ENCODE data around the gene AFDN. TPM values are rescaled to one million over a fixed set of nuclear protein-coding genes. Genes with fewer than 3 reads are reported as not detected.

The AFDN gene
- total RNA-seq, 1 experiment from 2014 or later, result 107 TPM

- no TSS peak for BruUV-seq (replicated peaks)
- POLR2A ChIA-PET (ENCODE audit: low non-redundant PET), result no interaction called here
These were observed 176.1 kb downstream of the AFDN start for GRCh38 chr6:168002804-168003203.

GRCh38 chr6:168004023-168004422 is 177.3 kb downstream of the AFDN start:
- Histone ChIP-seq H3K4me3 (ENCODE audit: low read depth, low read length, poor library complexity, severe bottlenecking) (no peak overlapping the region), H3K27ac (ENCODE audit: low read depth, low read length, poor library complexity, severe bottlenecking) (no peak overlapping the region), H3K27me3 (replicated peaks; ENCODE audit: insufficient read depth, low read depth, low read length, poor library complexity) (no peaks in the 10 kb centered on the region), H3K4me1 (ENCODE audit: insufficient read depth, low read length, poor library complexity, severe bottlenecking) (peaks cover 10% of the 10 kb centered on the region), H3K9me3 (ENCODE audit: low read depth, low read length, poor library complexity, severe bottlenecking) (no peaks in the 10 kb centered on the region), H3K36me3 (ENCODE audit: insufficient read depth, low read length, poor library complexity, severe bottlenecking) (no peaks in the 10 kb centered on the region)
- peak; percentile 28 for DNase-seq (ENCODE audit: low spot score)
- no peak for TF ChIP-seq EZH2 (IDR thresholded peaks at IDR 0.05; ENCODE audit: borderline replicate concordance, low read depth, low read length, poor library complexity, severe bottlenecking)
- no peak for TF ChIP-seq CTCF (conservative IDR thresholded peaks at IDR 0.05; ENCODE audit: low read depth, low read length)
- intact Hi-C loops (cut with micrococcal nuclease; ENCODE audit: unreplicated experiment), result no loop called here
- ChIA-PET POLR2A (ENCODE audit: low non-redundant PET) (no interaction called here), CTCF (no interaction called here)
- BruUV-seq (replicated peaks), result no TSS peak

More at GRCh38 chr6:168002804-168003203, 176.1 kb downstream of the AFDN start:
- peak; percentile 15 for DNase-seq (ENCODE audit: low spot score)
- intact Hi-C loops (cut with micrococcal nuclease; ENCODE audit: unreplicated experiment), result no loop called here
- Histone ChIP-seq H3K4me3 (ENCODE audit: low read depth, low read length, poor library complexity, severe bottlenecking) (no peak overlapping the region), H3K9me3 (ENCODE audit: low read depth, low read length, poor library complexity, severe bottlenecking) (no peaks in the 10 kb centered on the region), H3K4me1 (ENCODE audit: insufficient read depth, low read length, poor library complexity, severe bottlenecking) (peaks cover 18% of the 10 kb centered on the region), H3K27me3 (replicated peaks; ENCODE audit: insufficient read depth, low read depth, low read length, poor library complexity) (no peaks in the 10 kb centered on the region), H3K36me3 (ENCODE audit: insufficient read depth, low read length, poor library complexity, severe bottlenecking) (no peaks in the 10 kb centered on the region), H3K27ac (ENCODE audit: low read depth, low read length, poor library complexity, severe bottlenecking) (no peak overlapping the region)
- CTCF ChIA-PET, result no interaction called here
- no peak for TF ChIP-seq CTCF (conservative IDR thresholded peaks at IDR 0.05; ENCODE audit: low read depth, low read length)
- no peak for TF ChIP-seq EZH2 (IDR thresholded peaks at IDR 0.05; ENCODE audit: borderline replicate concordance, low read depth, low read length, poor library complexity, severe bottlenecking)

GRCh38 chr6:168004945-168005344 is 178.2 kb downstream of the AFDN start:
- Histone ChIP-seq H3K4me1 (ENCODE audit: insufficient read depth, low read length, poor library complexity, severe bottlenecking) (peaks cover 10% of the 10 kb centered on the region), H3K27ac (ENCODE audit: low read depth, low read length, poor library complexity, severe bottlenecking) (no peak overlapping the region), H3K4me3 (ENCODE audit: low read depth, low read length, poor library complexity, severe bottlenecking) (no peak overlapping the region), H3K36me3 (ENCODE audit: insufficient read depth, low read length, poor library complexity, severe bottlenecking) (no peaks in the 10 kb centered on the region), H3K27me3 (replicated peaks; ENCODE audit: insufficient read depth, low read depth, low read length, poor library complexity) (no peaks in the 10 kb centered on the region), H3K9me3 (ENCODE audit: low read depth, low read length, poor library complexity, severe bottlenecking) (no peaks in the 10 kb centered on the region)
- TF ChIP-seq CTCF (conservative IDR thresholded peaks at IDR 0.05; ENCODE audit: low read depth, low read length) (no peak), EZH2 (IDR thresholded peaks at IDR 0.05; ENCODE audit: borderline replicate concordance, low read depth, low read length, poor library complexity, severe bottlenecking) (no peak)
- ChIA-PET POLR2A (ENCODE audit: low non-redundant PET) (no interaction called here), CTCF (no interaction called here)
- intact Hi-C loops (cut with micrococcal nuclease; ENCODE audit: unreplicated experiment), result no loop called here
- BruUV-seq (replicated peaks), result no TSS peak
- no peak for DNase-seq (ENCODE audit: low spot score)
